RWPE2 (cell line): ENCODE data around the gene RALB.

ENCODE experiments used
- ATAC-seq: fragments of 200-7000 bp; cut with Tn5 transposase; 3 replicates; pipeline ENCODE4 v1.9.1; 2021; ENCODE audit warnings: low read depth
- DNase-seq: peaks from one replicate; pipeline ENCODE4 v3.0.0-alpha.2; 2020; ENCODE audit warnings: low spot score
- H3K27ac ChIP-seq: fragments of 450-650 bp; 2 replicates; pipeline ENCODE4 v1.5.1; 2017; ENCODE audit warnings: mild to moderate bottlenecking; ENCODE audit not compliant: poor library complexity, severe bottlenecking
- H3K27me3 ChIP-seq: fragments of 250-450 bp; sonication (Bioruptor Pico); 2 replicates; pipeline ENCODE4 v1.5.1; 2021; ENCODE audit warnings: mild to moderate bottlenecking, moderate library complexity; ENCODE audit not compliant: insufficient read depth, poor library complexity, severe bottlenecking
- H3K36me3 ChIP-seq: fragments of 250-450 bp; sonication (Bioruptor Pico); 2 replicates; pipeline ENCODE4 v1.5.1; 2020; ENCODE audit warnings: low read depth, mild to moderate bottlenecking, moderate library complexity
- H3K4me1 ChIP-seq: fragments of 250-450 bp; sonication (Bioruptor Pico); 2 replicates; pipeline ENCODE4 v1.5.1; 2021; ENCODE audit warnings: mild to moderate bottlenecking, moderate library complexity; ENCODE audit not compliant: insufficient read depth, poor library complexity, severe bottlenecking
- H3K4me3 ChIP-seq: fragments of 250-450 bp; sonication (Bioruptor Pico); 2 replicates; pipeline ENCODE4 v1.5.1; 2021; ENCODE audit warnings: mild to moderate bottlenecking, moderate library complexity; ENCODE audit not compliant: severe bottlenecking
- H3K9me3 ChIP-seq: fragments of 250-450 bp; sonication (Bioruptor Pico); 2 replicates; pipeline ENCODE4 v1.5.1; 2021; ENCODE audit warnings: mild to moderate bottlenecking, moderate library complexity; ENCODE audit not compliant: severe bottlenecking
- CTCF ChIP-seq: fragments of 450-650 bp; IDR thresholded peaks from one replicate; pipeline ENCODE4 v1.5.1; 2017; ENCODE audit warnings: mild to moderate bottlenecking, moderate library complexity; ENCODE audit not compliant: poor library complexity, severe bottlenecking

RALB gene

GRCh38 chr2:120252225-120253020, at the start of gene RALB:
RALB (plus strand) TSS chr2:120252852; CDS start chr2:120278665, 25,813 bp downstream.
- DNase-seq: peak; percentile 99
- no peaks in the 10 kb centered on the region for H3K27me3 ChIP-seq
- TF ChIP-seq CTCF: no peak
- H3K27ac ChIP-seq: peak within 1 kb of the TSS; percentile 81
- peak within 1 kb of the TSS; percentile 97 for H3K4me3 ChIP-seq
- peaks cover 13% of the 10 kb centered on the region for H3K4me1 ChIP-seq
- ATAC-seq: peak; percentile 86
- H3K36me3 ChIP-seq: peaks cover 19% of the 10 kb centered on the region; the same call in 1 of the 2 replicates
- no peaks in the 10 kb centered on the region for H3K9me3 ChIP-seq

GRCh38 chr2:120203251-120204021, 49.2 kb upstream of the RALB start:
- DNase-seq (no peak), ATAC-seq (no peak)
- H3K4me1 ChIP-seq: no peaks in the 10 kb centered on the region
- H3K27ac ChIP-seq: no peak overlapping the region
- no peaks in the 10 kb centered on the region for H3K36me3 ChIP-seq
- H3K4me3 ChIP-seq: no peak overlapping the region
- H3K9me3 ChIP-seq: peaks cover 3% of the 10 kb centered on the region
- TF ChIP-seq CTCF: no peak
- H3K27me3 ChIP-seq: no peaks in the 10 kb centered on the region

DNA sequence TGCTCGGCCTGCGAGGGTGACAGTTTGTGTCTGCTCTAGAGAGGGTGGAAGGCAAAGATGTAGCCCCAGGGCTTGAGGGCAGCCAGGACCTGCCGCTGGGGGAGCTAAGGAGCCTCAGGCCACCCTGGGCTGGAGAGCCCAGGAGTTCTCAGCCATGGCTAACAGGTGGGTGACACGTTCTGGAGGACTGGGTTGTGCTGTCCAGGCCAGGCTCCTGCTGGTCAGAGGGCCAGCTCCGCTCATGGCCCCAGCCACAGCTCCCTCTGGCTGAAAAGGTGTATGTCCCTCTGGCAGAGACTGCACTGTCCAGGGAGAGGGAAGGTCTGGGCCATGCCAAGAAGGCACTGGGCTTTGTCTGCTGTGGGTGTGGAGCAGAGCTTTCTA, 48.6 kb upstream of the RALB start:
- TF ChIP-seq CTCF: no peak
- H3K27me3 ChIP-seq: no peaks in the 10 kb centered on the region
- ATAC-seq: no peak
- H3K27ac ChIP-seq: no peak overlapping the region
- DNase-seq: no peak
- H3K36me3 ChIP-seq: no peaks in the 10 kb centered on the region
- H3K4me1 ChIP-seq: no peaks in the 10 kb centered on the region
- H3K9me3 ChIP-seq: no peaks in the 10 kb centered on the region
- no peak overlapping the region for H3K4me3 ChIP-seq

GRCh38 chr2:120204417-120204816, 48.2 kb upstream of the RALB start:
- Histone ChIP-seq H3K4me1 (no peaks in the 10 kb centered on the region), H3K4me3 (no peak overlapping the region), H3K27ac (no peak overlapping the region), H3K27me3 (no peaks in the 10 kb centered on the region), H3K9me3 (no peaks in the 10 kb centered on the region), H3K36me3 (no peaks in the 10 kb centered on the region)
- no peak for ATAC-seq
- DNase-seq: no peak
- no peak for TF ChIP-seq CTCF
